MG63 (cell line): Measurements from ENCODE around the gene DNAJB12. TPM values are rescaled to one million over a fixed set of nuclear protein-coding genes. Genes with fewer than 3 reads are reported as not detected.
"Not testable (repeated sequence)": the region's sequence is repeated elsewhere in the genome, so short reads cannot be mapped to it uniquely, and the experiment has no call there.

Source experiments
- DNase-seq: peaks from one replicate; pipeline ENCODE4 v3.0.0-alpha.2; 2020
- H3K27me3 ChIP-seq: fragments of 250-450 bp; sonication (Bioruptor Pico); 2 replicates; pipeline ENCODE4 v1.5.1; 2020; ENCODE audit warnings: mild to moderate bottlenecking, moderate library complexity
- H3K36me3 ChIP-seq: fragments of 250-450 bp; sonication (Bioruptor Pico); 2 replicates; pipeline ENCODE4 v1.5.1; 2020; ENCODE audit warnings: mild to moderate bottlenecking, moderate library complexity
- H3K4me3 ChIP-seq: fragments of 250-450 bp; sonication (Bioruptor Pico); 2 replicates; pipeline ENCODE4 v1.5.1; 2020; ENCODE audit warnings: mild to moderate bottlenecking, moderate library complexity
- H3K9me3 ChIP-seq: fragments of 250-450 bp; sonication (Bioruptor Pico); 2 replicates; pipeline ENCODE4 v1.5.1; 2020; ENCODE audit warnings: mild to moderate bottlenecking, moderate library complexity
- total RNA-seq: library from RNA; depleted of rRNA; stranded (reverse); fragments of >200 nt; shearing (Covaris generic); gene quantifications from 2 replicates; pipeline ENCODE4 v1.2.3, GENCODE V29; 2014; ENCODE audit warnings: low replicate concordance

Gene DNAJB12
- total RNA-seq, 1 experiment from 2014 or later, result 19.3 TPM

DNA sequence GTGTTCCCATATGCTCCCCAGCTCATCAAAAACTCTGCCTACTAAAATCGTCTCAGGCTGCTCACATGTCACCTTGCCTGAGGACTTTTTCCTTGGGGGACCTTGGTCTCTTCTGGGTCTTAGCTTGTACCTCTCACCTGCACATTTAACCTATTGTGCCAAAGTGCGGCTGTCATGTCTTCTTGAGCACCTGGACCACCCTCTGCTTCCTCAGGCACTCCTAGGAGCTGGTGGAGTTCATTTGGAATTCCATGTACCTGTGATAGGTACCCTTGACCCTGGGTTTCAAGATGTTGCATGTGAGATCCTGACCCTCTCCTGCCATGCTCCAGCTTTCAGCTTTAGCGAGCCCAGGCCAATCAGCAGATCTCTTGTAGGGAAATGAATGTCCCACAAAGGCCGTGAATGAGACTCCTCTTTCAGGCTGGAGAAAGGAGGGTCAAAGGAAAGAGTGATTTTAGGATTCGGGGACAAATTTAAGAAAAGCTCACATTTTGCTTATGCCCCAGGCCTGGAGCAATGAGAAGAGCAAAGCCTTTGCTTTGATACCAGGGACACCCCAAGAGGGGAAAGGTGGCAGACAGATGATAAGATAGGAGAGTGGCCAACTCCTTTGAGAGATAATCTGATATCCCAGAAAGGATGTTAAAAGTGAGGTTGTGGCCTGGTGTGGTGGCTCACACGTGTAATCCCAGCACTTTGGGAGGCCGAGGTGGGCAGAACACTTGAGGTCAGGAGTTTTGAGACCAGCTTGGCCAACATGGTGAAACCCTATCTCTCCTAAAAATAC lies 10.6 kb upstream of the DNAJB12 start:
- no peak for DNase-seq
- Histone ChIP-seq H3K9me3 (no peaks in the 10 kb centered on the region), H3K36me3 (no peaks in the 10 kb centered on the region), H3K27me3 (no peaks in the 10 kb centered on the region), H3K4me3 (no peak overlapping the region)

DNA sequence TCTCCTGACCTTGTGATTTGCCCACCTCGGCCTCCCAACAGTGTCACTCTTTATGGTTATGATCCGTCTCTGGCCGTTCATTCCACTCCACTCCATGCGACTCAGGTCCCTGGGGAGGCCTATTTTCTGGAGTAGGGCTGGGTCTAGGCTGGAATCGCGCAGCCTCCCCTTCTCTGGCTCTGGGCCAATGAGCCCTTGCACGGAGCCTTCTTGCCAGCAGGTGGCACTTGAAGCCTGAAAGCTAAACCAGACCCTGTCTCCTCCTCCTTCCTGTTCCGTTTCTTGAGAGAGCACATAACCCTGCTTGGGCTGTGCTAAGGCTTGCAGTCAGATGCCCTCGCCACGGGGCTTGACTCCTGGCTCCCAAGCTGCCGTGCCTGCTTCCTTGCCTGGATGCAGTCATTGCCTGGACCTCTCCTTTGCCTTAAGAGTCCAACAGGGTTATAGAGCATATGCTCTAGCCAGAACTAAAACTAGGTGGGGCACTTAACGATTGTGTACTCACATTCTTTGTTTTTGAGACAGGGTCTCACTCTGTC lies 9.6 kb upstream of the DNAJB12 start:
- Histone ChIP-seq H3K9me3 (no peaks in the 10 kb centered on the region), H3K27me3 (no peaks in the 10 kb centered on the region), H3K4me3 (no peak overlapping the region), H3K36me3 (no peaks in the 10 kb centered on the region)
- peak; percentile 79 for DNase-seq

DNA sequence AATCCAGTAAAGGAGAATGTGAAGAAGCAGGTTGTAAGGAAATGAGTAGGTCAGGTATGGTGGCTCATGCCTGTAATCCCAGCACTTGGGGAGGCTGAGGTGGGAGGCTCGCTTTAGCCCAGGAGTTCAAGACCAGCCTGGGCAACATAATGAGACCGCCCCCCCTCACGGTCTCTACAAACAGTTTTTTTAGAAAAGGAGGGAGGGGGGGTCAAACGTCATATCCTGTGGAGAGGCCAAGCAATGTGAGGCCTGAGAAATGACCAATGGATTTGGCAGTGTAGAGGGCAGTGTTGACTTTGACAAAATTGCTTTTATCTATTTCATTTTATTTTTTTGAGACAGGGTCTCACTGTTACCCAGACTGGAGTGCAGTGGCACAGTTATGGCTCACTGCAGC lies 2.3 kb upstream of the DNAJB12 start:
- H3K4me3 ChIP-seq, result no peak overlapping the region
- H3K9me3 ChIP-seq, result no peaks in the 10 kb centered on the region
- DNase-seq, result no peak

DNA sequence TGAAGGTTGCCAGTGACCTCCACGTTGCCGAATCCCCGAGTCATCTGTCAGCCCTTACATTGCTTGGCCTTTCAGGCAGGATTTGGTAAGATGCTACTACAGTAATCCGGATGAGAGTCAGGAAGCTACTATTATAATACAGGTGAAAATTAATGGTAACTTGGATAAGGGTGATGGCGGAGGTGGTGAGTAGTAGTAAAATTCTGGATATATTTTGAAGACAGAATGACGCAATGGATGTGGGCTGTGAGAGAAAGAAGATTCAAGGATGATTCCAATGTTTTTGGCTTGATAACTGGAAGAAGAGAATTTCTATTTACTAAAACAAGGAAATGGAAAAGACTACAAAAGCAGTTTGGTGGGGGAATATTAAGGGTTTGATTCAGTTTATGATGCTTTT lies 1.4 kb upstream of the DNAJB12 start:
- H3K4me3 ChIP-seq, result no peak overlapping the region
- no peaks in the 10 kb centered on the region for H3K9me3 ChIP-seq
- H3K27me3 ChIP-seq, result no peaks in the 10 kb centered on the region
- no peak for DNase-seq
- peaks cover 4% of the 10 kb centered on the region; the same call in 1 of the 2 replicates for H3K36me3 ChIP-seq

More for the DNA sequence above, 2.3 kb upstream of the DNAJB12 start:
- H3K36me3 ChIP-seq, result peaks cover 4% of the 10 kb centered on the region; the same call in 1 of the 2 replicates
- H3K27me3 ChIP-seq, result no peaks in the 10 kb centered on the region

DNA sequence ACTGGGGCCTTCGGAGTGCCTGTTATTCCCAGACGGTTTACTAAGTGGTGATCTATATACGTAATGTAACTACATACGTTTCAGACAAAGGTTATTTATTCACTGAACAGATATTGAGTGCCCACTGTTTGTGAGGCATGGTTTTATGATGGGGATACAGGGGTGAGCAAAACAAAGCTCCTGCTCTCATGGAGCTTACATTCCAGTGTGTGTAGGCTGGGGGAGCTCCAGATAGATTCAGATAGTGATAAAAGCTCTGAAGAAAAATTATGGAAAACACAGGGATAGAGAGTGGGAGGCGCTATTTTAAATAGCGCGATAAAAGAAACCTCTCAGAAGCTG lies 466 bp upstream of the DNAJB12 start:
- Histone ChIP-seq H3K27me3 (no peaks in the 10 kb centered on the region), H3K9me3 (no peaks in the 10 kb centered on the region), H3K4me3 (peak overlapping the region; percentile 94), H3K36me3 (peaks cover 4% of the 10 kb centered on the region)
- no peak for DNase-seq

DNA sequence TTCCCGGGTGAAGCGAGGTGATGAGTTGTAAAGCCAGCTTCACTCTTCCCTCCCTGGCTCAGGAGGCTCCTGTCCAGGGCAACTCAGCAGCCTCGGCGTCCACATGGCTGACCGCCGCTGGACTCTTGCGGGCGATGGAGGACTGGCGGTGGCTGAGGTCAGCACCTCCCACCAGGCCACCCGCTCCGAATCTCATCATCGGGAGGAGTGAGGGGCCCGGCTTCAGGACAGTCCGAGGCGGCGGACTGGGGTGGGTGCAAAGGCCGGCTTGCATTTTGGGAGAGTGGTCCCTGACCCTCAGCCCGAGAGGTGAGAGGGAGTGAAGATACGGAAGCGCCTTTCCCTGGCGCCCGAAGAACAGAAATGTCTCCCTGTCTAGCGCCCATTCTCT lies 759 bp downstream of the DNAJB12 start:
- peak; percentile 17 for DNase-seq
- Histone ChIP-seq H3K36me3 (peaks cover 4% of the 10 kb centered on the region), H3K4me3 (peak overlapping the region; percentile 94), H3K27me3 (no peaks in the 10 kb centered on the region), H3K9me3 (no peaks in the 10 kb centered on the region)

DNA sequence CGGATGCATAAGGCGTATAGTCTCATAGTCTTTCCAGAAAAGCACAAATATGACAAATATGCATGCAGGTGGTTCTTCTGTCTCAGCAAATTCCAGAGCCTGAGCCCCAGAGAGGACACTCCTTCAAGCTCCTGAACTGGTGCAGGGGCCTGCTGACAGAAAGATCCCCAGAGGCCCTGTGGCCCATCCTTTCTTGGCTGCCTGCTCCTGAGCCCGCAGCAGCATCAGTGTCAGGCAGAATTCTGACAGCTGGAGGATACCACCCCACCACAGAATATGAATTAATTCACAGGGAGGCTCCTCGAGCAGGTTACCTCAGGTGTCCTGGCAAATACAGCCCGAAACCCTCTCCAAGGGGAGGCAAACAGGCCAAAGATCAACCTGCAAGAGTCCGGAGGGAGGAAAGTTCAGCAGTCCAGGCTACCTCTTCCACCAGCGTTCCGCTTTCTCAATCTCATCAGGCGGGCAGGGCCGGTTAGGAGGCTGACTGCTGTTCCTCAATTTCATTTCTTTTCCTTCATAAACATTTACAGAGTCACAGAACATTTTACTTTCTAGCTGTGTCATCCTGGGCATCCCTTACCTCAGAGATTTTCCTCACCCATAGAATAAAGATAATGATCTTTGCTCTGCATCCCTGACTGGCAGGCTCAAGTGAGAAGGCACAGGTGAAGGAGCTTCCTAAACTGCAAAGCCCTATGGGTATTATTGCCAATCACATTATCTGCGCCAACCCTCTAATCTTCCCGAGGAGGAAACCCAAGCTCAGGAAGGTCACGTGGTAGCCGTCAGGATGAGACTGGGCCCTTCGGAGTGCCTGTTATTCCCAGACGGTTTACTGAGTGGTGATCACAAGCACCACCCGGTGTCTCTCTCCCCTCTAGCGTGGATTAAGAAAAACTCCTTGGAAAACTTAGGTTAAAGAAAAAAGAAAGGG lies 1.4 kb downstream of the DNAJB12 start:
- peak overlapping the region; percentile 94 for H3K4me3 ChIP-seq
- peaks cover 8% of the 10 kb centered on the region for H3K36me3 ChIP-seq
- DNase-seq, result peak; percentile 18
- H3K27me3 ChIP-seq, result no peaks in the 10 kb centered on the region
- H3K9me3 ChIP-seq, result no peaks in the 10 kb centered on the region

DNA sequence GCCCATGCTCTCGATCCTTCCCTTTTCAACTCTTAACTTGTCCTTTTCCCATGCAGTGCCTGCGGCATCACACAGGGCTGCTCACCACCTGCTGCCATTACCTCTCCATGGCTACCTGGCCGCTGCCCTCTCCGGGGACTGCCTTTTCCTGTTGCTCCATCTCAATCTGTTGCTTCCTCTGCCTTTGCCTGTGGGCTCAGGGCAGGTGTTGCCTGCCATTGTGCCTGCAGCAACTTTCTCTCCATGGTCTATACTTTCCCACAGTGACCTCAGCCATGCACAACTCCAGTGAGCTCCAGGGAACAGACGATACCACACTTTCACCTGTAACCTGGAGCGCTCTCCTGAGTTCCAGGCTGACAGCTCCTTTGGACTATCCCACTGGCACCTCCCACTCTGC lies 3.2 kb downstream of the DNAJB12 start:
- H3K27me3 ChIP-seq, result no peaks in the 10 kb centered on the region
- no peaks in the 10 kb centered on the region for H3K9me3 ChIP-seq
- DNase-seq, result no peak
- H3K36me3 ChIP-seq, result peaks cover 13% of the 10 kb centered on the region
- H3K4me3 ChIP-seq, result no peak overlapping the region

DNA sequence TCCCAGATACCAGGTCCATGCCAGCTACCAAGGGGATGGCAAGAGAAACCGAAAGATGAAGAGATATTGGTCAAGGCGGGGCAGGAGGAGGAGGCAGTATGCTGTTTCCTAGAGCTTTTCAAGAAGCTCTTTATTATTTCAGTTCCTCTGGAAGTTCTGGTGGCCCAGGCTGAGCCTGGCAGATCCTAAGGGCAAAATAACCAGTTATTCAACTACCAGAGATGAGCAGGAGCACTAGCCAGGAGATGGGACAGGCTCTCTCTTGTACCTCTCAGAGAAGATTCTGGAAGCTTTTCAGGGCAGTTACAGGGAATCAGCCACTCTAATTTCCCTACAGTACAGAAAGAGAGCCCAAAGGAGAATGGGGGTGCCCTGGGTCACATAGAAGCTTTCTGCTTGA lies 5.3 kb downstream of the DNAJB12 start:
- Histone ChIP-seq H3K27me3 (no peaks in the 10 kb centered on the region), H3K36me3 (peaks cover 13% of the 10 kb centered on the region)
- DNase-seq, result no peak

DNA sequence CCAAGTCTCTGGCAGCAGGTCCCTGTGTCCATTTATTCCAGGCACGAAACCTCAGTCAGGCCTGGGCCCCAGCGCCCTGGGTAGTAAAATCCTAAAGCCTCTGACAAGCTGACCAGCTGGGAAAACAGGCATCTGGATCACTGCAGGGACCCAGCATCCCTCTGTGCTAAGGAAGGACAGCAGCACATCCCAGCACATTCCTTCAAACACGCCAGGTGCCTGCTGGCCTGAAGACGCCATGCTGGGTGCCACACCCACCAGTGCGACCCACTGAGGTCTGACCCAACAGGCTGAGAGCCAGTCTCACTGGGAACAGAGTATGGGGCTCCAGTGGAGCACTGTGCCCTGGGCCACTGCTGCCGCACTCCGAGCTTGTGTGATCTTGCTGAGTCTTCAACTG lies 6.4 kb downstream of the DNAJB12 start:
- no peak overlapping the region for H3K4me3 ChIP-seq
- no peaks in the 10 kb centered on the region for H3K27me3 ChIP-seq
- no peak for DNase-seq
- H3K36me3 ChIP-seq, result peaks cover 10% of the 10 kb centered on the region
- H3K9me3 ChIP-seq, result no peaks in the 10 kb centered on the region

More for the DNA sequence above, 5.3 kb downstream of the DNAJB12 start:
- Histone ChIP-seq H3K4me3 (no peak overlapping the region), H3K9me3 (no peaks in the 10 kb centered on the region)

DNA sequence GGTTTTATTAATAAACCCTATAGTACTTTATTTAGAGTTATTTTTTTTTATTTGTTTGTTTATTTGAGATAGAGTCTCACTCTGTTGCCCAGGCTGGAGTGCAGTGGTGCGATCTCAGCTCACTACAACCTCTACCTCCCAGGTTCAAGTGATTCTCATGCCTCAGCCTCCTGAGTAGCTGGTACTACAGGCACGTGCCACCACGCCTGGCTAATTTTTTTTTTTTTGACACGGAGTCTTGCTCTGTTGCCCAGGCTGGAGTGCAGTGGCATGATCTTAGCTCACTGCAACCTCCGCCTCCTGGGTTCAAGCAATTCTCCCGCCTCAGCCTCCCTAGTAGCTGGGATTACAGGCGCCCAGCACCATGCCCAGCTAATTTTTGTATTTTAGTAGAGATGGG lies 8.6 kb downstream of the DNAJB12 start:
- not testable (repeated sequence) for H3K27me3 ChIP-seq, H3K9me3 ChIP-seq, DNase-seq, H3K4me3 ChIP-seq
- H3K36me3 ChIP-seq, result peaks cover 20% of the 10 kb centered on the region

DNA sequence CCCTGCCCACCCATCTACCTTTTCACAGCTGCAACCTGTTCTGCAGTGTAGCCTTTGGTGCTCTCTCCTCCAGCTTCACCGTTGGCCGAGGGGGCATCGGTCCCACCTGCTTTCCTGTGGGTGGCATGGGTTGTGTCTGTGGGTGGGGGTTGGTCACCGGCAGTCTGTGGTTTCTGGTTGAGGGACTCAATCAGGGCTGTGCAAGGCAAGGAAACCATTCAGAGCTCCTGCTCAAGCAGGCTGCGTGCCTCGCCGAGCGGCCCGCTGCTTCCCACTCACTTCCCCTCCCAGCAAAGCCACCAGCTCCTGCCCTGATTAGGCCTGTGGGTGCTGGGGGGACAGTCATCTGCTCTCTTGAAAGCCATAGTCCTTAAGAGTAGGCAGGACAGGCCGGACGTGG lies 9.8 kb downstream of the DNAJB12 start:
- no peak overlapping the region for H3K4me3 ChIP-seq
- no peaks in the 10 kb centered on the region for H3K9me3 ChIP-seq
- no peaks in the 10 kb centered on the region for H3K27me3 ChIP-seq
- DNase-seq, result no peak
- peaks cover 32% of the 10 kb centered on the region for H3K36me3 ChIP-seq

DNA sequence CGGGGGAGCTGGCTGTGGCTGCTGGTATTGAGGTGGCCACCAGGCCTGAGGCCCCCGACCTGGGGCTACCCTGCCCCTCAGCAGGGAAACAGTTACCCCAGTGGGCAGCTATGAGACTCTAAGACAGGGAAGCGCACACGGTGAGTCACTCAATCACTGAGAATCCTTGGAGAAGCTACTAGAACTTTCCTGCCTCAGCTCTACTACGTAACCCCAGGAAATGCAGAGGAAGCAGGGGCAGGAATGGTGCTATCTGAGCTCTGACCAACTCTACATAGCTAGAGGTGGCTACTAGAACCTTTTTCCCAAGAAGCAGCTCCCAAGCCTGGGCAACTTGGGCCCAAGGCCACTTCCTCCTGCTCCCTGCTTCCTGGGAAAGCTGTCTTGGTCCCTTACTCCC lies 11.8 kb downstream of the DNAJB12 start:
- no peaks in the 10 kb centered on the region for H3K9me3 ChIP-seq
- H3K4me3 ChIP-seq, result no peak overlapping the region
- peaks cover 37% of the 10 kb centered on the region for H3K36me3 ChIP-seq
- no peak for DNase-seq
- H3K27me3 ChIP-seq, result no peaks in the 10 kb centered on the region

DNA sequence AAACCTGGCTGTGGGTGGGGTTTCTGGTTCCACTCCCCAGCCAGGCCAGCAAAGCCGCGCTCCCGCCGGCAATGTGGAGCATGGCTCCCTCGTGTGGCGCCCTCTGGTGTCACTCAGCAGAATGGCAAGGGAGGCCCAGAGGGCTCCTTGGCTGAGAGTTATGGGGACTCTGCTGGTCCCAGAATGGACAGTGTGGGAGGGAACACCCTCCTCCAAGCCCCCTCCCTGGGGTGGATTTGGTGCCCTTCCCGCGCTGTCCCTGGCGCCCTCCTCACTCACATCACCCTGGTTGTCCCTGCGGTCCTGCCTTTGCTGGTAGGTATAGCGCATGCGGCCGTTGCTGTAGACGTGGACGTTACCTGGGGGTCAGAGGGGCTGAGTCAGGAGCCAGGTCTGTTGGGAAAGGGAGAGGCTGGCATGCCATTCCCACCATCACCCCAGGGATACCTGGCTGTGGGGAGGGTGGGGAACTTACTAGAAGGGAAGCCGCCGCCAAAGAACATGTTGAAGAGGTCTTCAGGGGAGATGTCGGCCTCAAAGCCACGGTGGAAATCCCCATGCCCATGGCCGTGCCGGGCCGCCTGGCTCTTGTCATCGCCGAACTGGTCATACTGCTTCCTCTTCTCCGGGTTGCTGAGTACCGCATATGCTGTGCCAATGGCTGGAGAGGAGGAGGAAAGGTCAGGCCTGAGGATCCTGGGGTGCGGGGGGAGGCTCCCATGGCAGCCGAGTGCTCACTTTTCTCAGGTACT lies 14.0 kb downstream of the DNAJB12 start:
- Histone ChIP-seq H3K27me3 (no peaks in the 10 kb centered on the region), H3K4me3 (no peak overlapping the region), H3K36me3 (peaks cover 54% of the 10 kb centered on the region), H3K9me3 (no peaks in the 10 kb centered on the region)
- DNase-seq, result peak; percentile 62

DNA sequence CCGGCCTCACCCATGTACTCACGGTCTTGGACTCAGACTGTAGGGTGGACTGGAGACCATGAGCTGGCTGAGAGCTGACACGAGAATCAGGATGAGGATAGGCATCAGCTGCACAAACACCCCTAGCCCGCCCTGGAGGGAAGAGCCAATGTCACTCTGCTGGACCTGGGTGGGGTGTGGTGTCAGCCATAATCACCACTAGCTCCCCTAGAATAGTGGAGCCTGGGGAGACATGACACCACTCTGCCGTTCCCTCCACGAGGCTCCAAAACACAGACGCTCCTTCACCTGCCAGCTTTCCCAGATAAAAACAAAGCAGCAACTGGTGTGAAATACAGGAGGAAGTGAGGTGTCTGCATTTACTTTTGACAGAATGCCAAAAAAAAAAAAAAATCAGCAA lies 16.5 kb downstream of the DNAJB12 start:
- no peak for DNase-seq
- H3K27me3 ChIP-seq, result no peaks in the 10 kb centered on the region
- no peak overlapping the region for H3K4me3 ChIP-seq
- H3K36me3 ChIP-seq, result peaks cover 63% of the 10 kb centered on the region
- no peaks in the 10 kb centered on the region for H3K9me3 ChIP-seq

DNA sequence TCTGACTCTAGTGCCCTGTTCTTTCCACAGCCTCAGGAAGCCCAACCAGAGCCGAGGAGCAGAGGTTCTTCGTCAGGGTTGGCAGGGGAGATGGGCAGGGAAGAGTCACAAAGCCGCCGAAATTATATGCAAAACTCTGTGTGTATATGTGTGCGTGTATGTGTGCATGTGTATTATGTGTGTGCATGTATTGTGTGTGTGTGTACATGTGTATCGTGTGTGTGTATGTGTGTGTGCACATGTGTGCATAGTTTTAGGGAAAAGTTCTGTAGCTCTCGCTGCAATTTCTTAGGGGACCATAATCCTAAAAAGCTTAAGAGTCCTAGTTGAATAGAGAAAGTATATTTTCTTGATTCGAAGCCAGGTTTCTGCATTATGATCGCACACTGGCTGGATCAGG lies 17.0 kb downstream of the DNAJB12 start:
- H3K9me3 ChIP-seq, result no peaks in the 10 kb centered on the region
- peaks cover 63% of the 10 kb centered on the region for H3K36me3 ChIP-seq
- DNase-seq, result no peak
- no peaks in the 10 kb centered on the region for H3K27me3 ChIP-seq
- H3K4me3 ChIP-seq, result no peak overlapping the region
